RWPE2 (cell line): ENCODE measurements around the gene AP2B1.

Experiments
- ATAC-seq: fragments of 200-7000 bp; cut with Tn5 transposase; 3 replicates; pipeline ENCODE4 v1.9.1; 2021; ENCODE audit warnings: low read depth
- DNase-seq: peaks from one replicate; pipeline ENCODE4 v3.0.0-alpha.2; 2020; ENCODE audit warnings: low spot score
- H3K27ac ChIP-seq: fragments of 450-650 bp; 2 replicates; pipeline ENCODE4 v1.5.1; 2017; ENCODE audit warnings: mild to moderate bottlenecking; ENCODE audit not compliant: poor library complexity, severe bottlenecking
- H3K27me3 ChIP-seq: fragments of 250-450 bp; sonication (Bioruptor Pico); 2 replicates; pipeline ENCODE4 v1.5.1; 2021; ENCODE audit warnings: mild to moderate bottlenecking, moderate library complexity; ENCODE audit not compliant: insufficient read depth, poor library complexity, severe bottlenecking
- H3K36me3 ChIP-seq: fragments of 250-450 bp; sonication (Bioruptor Pico); 2 replicates; pipeline ENCODE4 v1.5.1; 2020; ENCODE audit warnings: low read depth, mild to moderate bottlenecking, moderate library complexity
- H3K4me1 ChIP-seq: fragments of 250-450 bp; sonication (Bioruptor Pico); 2 replicates; pipeline ENCODE4 v1.5.1; 2021; ENCODE audit warnings: mild to moderate bottlenecking, moderate library complexity; ENCODE audit not compliant: insufficient read depth, poor library complexity, severe bottlenecking
- H3K4me3 ChIP-seq: fragments of 250-450 bp; sonication (Bioruptor Pico); 2 replicates; pipeline ENCODE4 v1.5.1; 2021; ENCODE audit warnings: mild to moderate bottlenecking, moderate library complexity; ENCODE audit not compliant: severe bottlenecking
- H3K9me3 ChIP-seq: fragments of 250-450 bp; sonication (Bioruptor Pico); 2 replicates; pipeline ENCODE4 v1.5.1; 2021; ENCODE audit warnings: mild to moderate bottlenecking, moderate library complexity; ENCODE audit not compliant: severe bottlenecking
- CTCF ChIP-seq: fragments of 450-650 bp; IDR thresholded peaks from one replicate; pipeline ENCODE4 v1.5.1; 2017; ENCODE audit warnings: mild to moderate bottlenecking, moderate library complexity; ENCODE audit not compliant: poor library complexity, severe bottlenecking

AP2B1 gene

DNA sequence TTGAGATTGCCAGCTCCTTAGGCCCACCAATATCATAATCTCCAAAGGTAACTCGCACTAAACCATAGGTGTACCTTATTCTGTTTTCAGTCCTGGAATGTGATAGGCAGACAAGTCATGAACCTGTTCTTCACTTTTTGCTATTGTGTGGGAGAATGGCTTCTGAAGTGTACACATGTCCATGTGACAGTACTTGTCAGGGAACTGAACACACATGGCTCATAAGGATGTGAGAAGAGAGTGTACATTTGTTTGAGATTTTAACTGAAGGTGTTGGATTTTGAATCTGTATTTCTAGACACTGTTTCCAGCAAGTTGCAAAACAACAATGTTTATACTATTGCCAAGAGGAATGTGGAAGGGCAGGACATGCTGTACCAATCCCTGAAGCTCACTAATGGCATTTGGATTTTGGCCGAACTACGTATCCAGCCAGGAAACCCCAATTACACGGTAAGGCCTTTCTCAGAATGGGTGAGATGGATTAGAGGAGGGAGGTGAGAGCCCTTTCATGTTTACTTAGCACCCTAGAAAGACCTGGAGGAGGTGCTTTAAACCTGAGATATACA is 129.9 kb downstream of the AP2B1 start:
- Histone ChIP-seq H3K4me1 (no peaks in the 10 kb centered on the region), H3K27me3 (no peaks in the 10 kb centered on the region), H3K27ac (no peak overlapping the region), H3K36me3 (peaks cover 89% of the 10 kb centered on the region), H3K9me3 (no peaks in the 10 kb centered on the region), H3K4me3 (no peak overlapping the region)
- TF ChIP-seq CTCF, result no peak
- ATAC-seq (no peak), DNase-seq (no peak)

DNA sequence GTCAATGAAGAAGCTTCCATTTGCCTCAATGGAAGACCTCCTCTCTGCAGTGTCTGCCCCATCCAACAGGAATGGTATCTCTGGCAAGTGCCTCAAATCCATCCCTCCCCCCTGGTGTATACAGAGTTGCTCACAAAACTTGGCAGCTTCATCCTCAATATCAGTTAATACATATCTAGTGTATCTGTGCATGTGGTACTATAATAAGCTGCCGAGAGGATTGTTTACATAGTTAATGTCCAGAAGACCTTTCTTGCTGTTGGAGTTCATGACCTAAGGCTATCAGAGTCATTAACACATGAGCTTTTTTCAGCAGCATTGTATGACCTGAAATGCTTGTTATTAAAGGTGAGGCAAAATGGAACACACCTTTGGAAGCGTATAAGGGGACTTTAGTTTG is 130.4 kb downstream of the AP2B1 start:
- TF ChIP-seq CTCF, result no peak
- no peak for ATAC-seq
- H3K27ac ChIP-seq, result no peak overlapping the region
- H3K4me3 ChIP-seq, result no peak overlapping the region
- no peaks in the 10 kb centered on the region for H3K9me3 ChIP-seq
- peaks cover 89% of the 10 kb centered on the region for H3K36me3 ChIP-seq
- no peaks in the 10 kb centered on the region for H3K4me1 ChIP-seq
- no peaks in the 10 kb centered on the region for H3K27me3 ChIP-seq
- DNase-seq, result no peak

- Histone ChIP-seq H3K4me3 (no peak overlapping the region), H3K27me3 (no peaks in the 10 kb centered on the region), H3K9me3 (no peaks in the 10 kb centered on the region), H3K36me3 (peaks cover 62% of the 10 kb centered on the region), H3K27ac (no peak overlapping the region), H3K4me1 (no peaks in the 10 kb centered on the region)
- DNase-seq, result no peak
- no peak for ATAC-seq
- TF ChIP-seq CTCF, result no peak
Observed at GRCh38 chr17:35723735-35724134, 136.6 kb downstream of the AP2B1 start.

DNA sequence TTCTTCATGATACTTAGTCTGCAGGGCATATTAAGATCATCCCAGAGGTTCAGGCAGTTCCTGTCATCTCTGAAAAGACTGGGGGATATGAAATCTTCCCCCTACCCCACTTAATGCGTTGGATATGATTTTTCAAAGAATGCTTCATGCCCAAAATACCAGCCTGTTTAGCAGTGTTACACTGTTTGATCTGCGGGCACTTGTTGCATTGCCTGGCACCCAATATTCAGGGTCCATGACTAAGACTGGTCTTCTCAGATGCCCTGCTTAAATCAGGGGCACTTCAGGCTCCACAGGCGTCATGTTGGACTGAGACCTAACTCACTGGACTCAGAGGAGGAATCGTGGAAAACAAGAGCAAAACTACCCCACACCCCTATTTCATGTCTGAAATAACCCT is 137.9 kb downstream of the AP2B1 start:
- TF ChIP-seq CTCF, result no peak
- H3K36me3 ChIP-seq, result peaks cover 48% of the 10 kb centered on the region

DNA sequence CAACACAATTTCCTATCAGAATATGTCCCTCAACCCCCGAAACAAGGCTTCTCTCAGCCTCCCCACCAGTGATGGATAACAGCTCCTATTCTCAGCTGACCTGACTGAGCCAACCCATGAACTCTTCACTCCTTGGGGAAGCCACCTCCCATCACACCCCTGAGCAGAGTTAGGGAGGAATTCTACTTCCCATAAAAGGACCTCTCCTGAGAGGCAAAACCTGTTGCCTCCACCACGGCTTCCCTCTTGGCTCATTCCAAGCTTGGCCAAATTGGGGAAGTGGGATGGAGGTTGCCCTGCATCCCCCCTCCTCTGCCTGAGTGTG is 138.6 kb downstream of the AP2B1 start:
- no peak overlapping the region for H3K4me3 ChIP-seq
- no peaks in the 10 kb centered on the region for H3K4me1 ChIP-seq
- H3K36me3 ChIP-seq, result peaks cover 44% of the 10 kb centered on the region
- no peak for TF ChIP-seq CTCF
- no peaks in the 10 kb centered on the region for H3K9me3 ChIP-seq
- ATAC-seq, result 0 out of 3 replicates have a peak, but pooled peaks have one; percentile 18
- DNase-seq, result no peak
- no peak overlapping the region for H3K27ac ChIP-seq
- no peaks in the 10 kb centered on the region for H3K27me3 ChIP-seq

More for the DNA sequence above, 137.9 kb downstream of the AP2B1 start:
- H3K4me1 ChIP-seq, result no peaks in the 10 kb centered on the region
- no peaks in the 10 kb centered on the region for H3K9me3 ChIP-seq
- ATAC-seq (no peak), DNase-seq (no peak)
- no peak overlapping the region for H3K4me3 ChIP-seq
- no peaks in the 10 kb centered on the region for H3K27me3 ChIP-seq
- H3K27ac ChIP-seq, result no peak overlapping the region
